Raji (cell line): Measurements from ENCODE around the gene HOXB4.

ENCODE experiments used
- POLR2A ChIP-seq: IDR thresholded peaks from 2 replicates; pipeline ENCODE4 v1.6.1; 2011; ENCODE audit warnings: low read depth, low read length, control low read depth; ENCODE audit not compliant: insufficient read depth

HOXB4 gene

GRCh38 chr17:48617471-48618255 is 39.5 kb upstream of the HOXB4 start:
- TF ChIP-seq POLR2A, result no peak

- TF ChIP-seq POLR2A, result no peak
These were observed 38.7 kb upstream of the HOXB4 start for GRCh38 chr17:48616717-48617470.

GRCh38 chr17:48615963-48616716 is 38.0 kb upstream of the HOXB4 start:
- TF ChIP-seq POLR2A, result no peak

- no peak for TF ChIP-seq POLR2A
These were observed 37.2 kb upstream of the HOXB4 start, which contains the start of gene HOXB8 for GRCh38 chr17:48615047-48615962. Gene HOXB8, minus strand, starts transcription at chr17:48615292. Its CDS starts 588 bp downstream, at chr17:48614704.

- no peak for TF ChIP-seq POLR2A
These were observed 35.9 kb upstream of the HOXB4 start for GRCh38 chr17:48613862-48614694.

GRCh38 chr17:48612854-48613691 is 34.9 kb upstream of the HOXB4 start:
- no peak for TF ChIP-seq POLR2A

GRCh38 chr17:48612456-48612853 is 34.3 kb upstream of the HOXB4 start:
- TF ChIP-seq POLR2A, result no peak

- no peak for TF ChIP-seq POLR2A
These were observed 33.7 kb upstream of the HOXB4 start for GRCh38 chr17:48611681-48612455.

GRCh38 chr17:48611213-48611612 is 33.1 kb upstream of the HOXB4 start:
- no peak for TF ChIP-seq POLR2A

GRCh38 chr17:48610282-48611211 is 32.4 kb upstream of the HOXB4 start, which contains the start of gene HOXB7:
Gene HOXB7, minus strand, starts transcription at chr17:48611017. Its CDS starts 99 bp downstream, at chr17:48610918.
- TF ChIP-seq POLR2A, result peak; percentile 33; the same call in 1 of the 2 replicates
